Measurements from ENCODE around the gene FAM110A. TPM values are rescaled to one million over a fixed set of nuclear protein-coding genes. Genes with fewer than 3 reads are reported as not detected.

FAM110A gene
- total and polyA plus RNA-seq, 2 donors (not counting 1 experiment from before 2014, with no cell fraction given): 15.6 to 18.4 TPM

DNA sequence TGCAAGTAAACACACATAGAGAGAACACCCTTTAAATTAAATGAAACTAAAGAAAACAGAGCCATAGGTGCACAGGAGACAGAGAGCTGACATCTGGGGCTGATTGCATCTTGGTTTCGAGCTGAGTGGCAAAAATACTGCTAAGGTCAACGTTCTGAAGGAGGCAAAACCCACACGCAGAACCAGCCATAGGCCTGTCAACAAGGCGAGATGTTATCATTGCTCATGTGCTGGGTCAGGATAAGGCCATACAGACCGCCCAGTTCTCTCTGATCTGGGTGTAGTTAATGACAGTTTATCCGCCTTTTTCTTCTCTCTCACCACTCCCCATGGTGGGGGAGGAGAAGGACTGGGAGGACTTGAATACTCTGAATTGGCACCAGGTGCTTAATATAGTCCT, 4.5 kb upstream of the FAM110A start:
- ATAC-seq (ENCODE audit: low read depth) (no peak), DNase-seq (no peak)
- no peak overlapping the region for H3K4me2 ChIP-seq (replicated peaks; ENCODE audit: low read depth, low read length, poor library complexity, severe bottlenecking)
- H3K9ac ChIP-seq (ENCODE audit: low read length): no peak overlapping the region
- peaks cover 0 to 3% (median 0%) of the 10 kb centered on the region in 4 experiments for H3K27me3 ChIP-seq (replicated peaks in 1 of 4; ENCODE audit: control extremely low read depth in 1 of 4, control insufficient read depth in 3 of 4, insufficient read depth in 4 of 4, low read length in 3 of 4)
- no peaks in the 10 kb centered on the region for H4K20me1 ChIP-seq (ENCODE audit: control insufficient read depth, insufficient read depth, low read length, poor library complexity, severe bottlenecking)
- Mint-ChIP-seq H3K27ac (no peak overlapping the region), H3K4me1 (peaks cover 5% of the 10 kb centered on the region), H3K27me3 (peaks cover 6% of the 10 kb centered on the region), H3K9me3 (ENCODE audit: insufficient read depth) (no peaks in the 10 kb centered on the region), H3K4me3 (no peak overlapping the region)
- ChIA-PET CTCF (interaction anchor here (7.2 kb wide), 1 partner anchor 128 kb away, joined by 59 read pairs; no protein-coding TSS in a partner anchor), POLR2A (no interaction called here)
- 58% methylated on average over 3 of the region's 6 CpGs for WGBS (ENCODE audit: insufficient coverage)
- no peaks in the 10 kb centered on the region for H3K36me3 ChIP-seq (replicated peaks in 1 of 2; ENCODE audit: control extremely low read depth in 1 of 2, control insufficient read depth in 1 of 2, extremely low read depth in 1 of 2, insufficient read depth in 2 of 2, low read length in 1 of 2)
- H3K4me1 ChIP-seq (ENCODE audit: control insufficient read depth in 2 of 2, insufficient read depth in 2 of 2, low read length in 2 of 2): peaks cover 3 to 4% of the 10 kb centered on the region in 2 donors
- peaks cover 5% of the 10 kb centered on the region for H3K79me2 ChIP-seq (ENCODE audit: control insufficient read depth, insufficient read depth, low read length)
- no peak for TF ChIP-seq EZH2 (IDR thresholded peaks at IDR 0.05; ENCODE audit: borderline replicate concordance, insufficient read depth, low read depth, low read length, poor library complexity, severe bottlenecking)
- TF ChIP-seq, protein P1, sequence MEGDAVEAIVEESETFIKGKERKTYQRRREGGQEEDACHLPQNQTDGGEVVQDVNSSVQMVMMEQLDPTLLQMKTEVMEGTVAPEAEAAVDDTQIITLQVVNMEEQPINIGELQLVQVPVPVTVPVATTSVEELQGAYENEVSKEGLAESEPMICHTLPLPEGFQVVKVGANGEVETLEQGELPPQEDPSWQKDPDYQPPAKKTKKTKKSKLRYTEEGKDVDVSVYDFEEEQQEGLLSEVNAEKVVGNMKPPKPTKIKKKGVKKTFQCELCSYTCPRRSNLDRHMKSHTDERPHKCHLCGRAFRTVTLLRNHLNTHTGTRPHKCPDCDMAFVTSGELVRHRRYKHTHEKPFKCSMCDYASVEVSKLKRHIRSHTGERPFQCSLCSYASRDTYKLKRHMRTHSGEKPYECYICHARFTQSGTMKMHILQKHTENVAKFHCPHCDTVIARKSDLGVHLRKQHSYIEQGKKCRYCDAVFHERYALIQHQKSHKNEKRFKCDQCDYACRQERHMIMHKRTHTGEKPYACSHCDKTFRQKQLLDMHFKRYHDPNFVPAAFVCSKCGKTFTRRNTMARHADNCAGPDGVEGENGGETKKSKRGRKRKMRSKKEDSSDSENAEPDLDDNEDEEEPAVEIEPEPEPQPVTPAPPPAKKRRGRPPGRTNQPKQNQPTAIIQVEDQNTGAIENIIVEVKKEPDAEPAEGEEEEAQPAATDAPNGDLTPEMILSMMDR (IDR thresholded peaks at IDR 0.05): no peak
- H3K4me3 ChIP-seq (ENCODE audit: control extremely low read depth in 1 of 5, extremely low read depth in 1 of 5, insufficient read depth in 1 of 5, low read depth in 2 of 5, low read length in 4 of 5): no peak overlapping the region
- intact Hi-C loops (cut with micrococcal nuclease): no loop called here
- no peak overlapping the region for H3K27ac ChIP-seq (ENCODE audit: low read length in 2 of 2)
- H2AFZ ChIP-seq (ENCODE audit: insufficient read depth, low read depth, low read length, poor library complexity, severe bottlenecking): no peak overlapping the region
- no peaks in the 10 kb centered on the region for H3K9me3 ChIP-seq (ENCODE audit: control extremely low read depth in 1 of 3, control insufficient read depth in 2 of 3, insufficient read depth in 1 of 3, low read length in 2 of 3)

DNA sequence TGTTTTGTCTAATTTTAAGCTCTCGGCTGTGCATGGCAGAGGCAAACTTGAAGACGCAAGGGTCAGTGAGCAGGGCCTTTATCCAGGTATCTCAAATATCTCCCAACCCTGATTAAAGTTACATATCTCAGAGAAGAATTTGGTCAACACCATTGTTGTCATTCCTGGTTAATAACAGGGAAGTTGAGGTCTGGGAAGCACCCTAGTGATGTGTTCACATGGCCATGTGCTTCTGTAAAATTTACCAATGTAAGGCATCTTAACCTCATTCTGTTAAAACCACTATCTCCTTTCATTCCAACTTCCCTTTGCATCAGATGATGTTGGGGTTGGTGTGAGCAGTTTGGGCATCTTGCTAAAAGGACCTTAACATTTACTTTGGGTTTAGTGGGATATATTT, 4.0 kb upstream of the FAM110A start:
- no peaks in the 10 kb centered on the region for H3K9me3 Mint-ChIP-seq (ENCODE audit: insufficient read depth)
- ChIA-PET CTCF (interaction anchor here (1.0 to 7.2 kb wide), 2 partner anchors 11 to 127 kb away, joined by 3 to 59 read pairs; no protein-coding TSS in a partner anchor), POLR2A (no interaction called here)
- peaks cover 0 to 3% (median 0%) of the 10 kb centered on the region in 4 experiments for H3K27me3 ChIP-seq (replicated peaks in 1 of 4; ENCODE audit: control extremely low read depth in 1 of 4, control insufficient read depth in 3 of 4, insufficient read depth in 4 of 4, low read length in 3 of 4)
- H3K4me3 Mint-ChIP-seq: no peak overlapping the region
- no peak overlapping the region for H3K4me2 ChIP-seq (replicated peaks; ENCODE audit: low read depth, low read length, poor library complexity, severe bottlenecking)
- TF ChIP-seq, protein P1 (IDR thresholded peaks at IDR 0.05): no peak
- peaks cover 9% of the 10 kb centered on the region for H3K4me1 Mint-ChIP-seq
- H3K27ac Mint-ChIP-seq: no peak overlapping the region
- H4K20me1 ChIP-seq (ENCODE audit: control insufficient read depth, insufficient read depth, low read length, poor library complexity, severe bottlenecking): no peaks in the 10 kb centered on the region
- H3K27me3 Mint-ChIP-seq: peaks cover 6% of the 10 kb centered on the region
- DNase-seq (no peak), ATAC-seq (ENCODE audit: low read depth) (no peak)
- intact Hi-C loops (cut with micrococcal nuclease): no loop called here
- peaks cover 10% of the 10 kb centered on the region for H3K79me2 ChIP-seq (ENCODE audit: control insufficient read depth, insufficient read depth, low read length)
- H3K9me3 ChIP-seq (ENCODE audit: control extremely low read depth in 1 of 3, control insufficient read depth in 2 of 3, insufficient read depth in 1 of 3, low read length in 2 of 3): no peaks in the 10 kb centered on the region
- peaks cover 7 to 9% of the 10 kb centered on the region in 2 donors for H3K4me1 ChIP-seq (ENCODE audit: control insufficient read depth in 2 of 2, insufficient read depth in 2 of 2, low read length in 2 of 2)
- no peaks in the 10 kb centered on the region for H3K36me3 ChIP-seq (replicated peaks in 1 of 2; ENCODE audit: control extremely low read depth in 1 of 2, control insufficient read depth in 1 of 2, extremely low read depth in 1 of 2, insufficient read depth in 2 of 2, low read length in 1 of 2)
- H2AFZ ChIP-seq (ENCODE audit: insufficient read depth, low read depth, low read length, poor library complexity, severe bottlenecking): no peak overlapping the region
- no peak overlapping the region for H3K4me3 ChIP-seq (ENCODE audit: control extremely low read depth in 1 of 5, extremely low read depth in 1 of 5, insufficient read depth in 1 of 5, low read depth in 2 of 5, low read length in 4 of 5)
- H3K27ac ChIP-seq (ENCODE audit: low read length in 2 of 2): no peak overlapping the region
- H3K9ac ChIP-seq (ENCODE audit: low read length): no peak overlapping the region
- WGBS (ENCODE audit: insufficient coverage): 100% methylated on average over 1 of the region's 2 CpGs

Measured in B cell (primary cell).